GM12873 (cell line): ENCODE results near the gene SLC66A2.

ENCODE experiments used
- TF ChIP-seq, protein P1 (sequence below): IDR thresholded peaks from 2 replicates; pipeline ENCODE4 v1.5.1; 2012; ENCODE audit warnings: low read depth, mild to moderate bottlenecking, moderate library complexity, low read length, control low read depth; ENCODE audit not compliant: insufficient read depth; ENCODE audit errors: missing control alignments

The SLC66A2 gene

DNA sequence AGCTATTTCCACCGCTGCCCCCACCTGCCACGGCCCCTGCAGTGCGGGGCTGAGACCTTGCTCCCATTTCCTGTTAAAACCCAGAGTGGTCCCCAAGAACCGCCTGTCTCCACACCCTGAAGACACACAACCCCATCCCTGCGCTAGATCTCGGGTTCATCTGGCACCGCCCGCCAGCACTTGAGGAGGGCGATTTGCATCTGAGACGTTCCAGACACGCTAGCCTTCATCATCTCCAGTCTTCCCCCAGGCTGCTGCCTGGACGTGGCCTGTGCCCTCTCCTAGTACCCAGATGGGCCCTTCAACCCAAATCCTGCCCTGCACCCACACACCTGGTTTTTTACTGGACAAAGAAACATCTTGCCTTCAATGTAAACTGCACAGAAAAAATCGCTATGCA lies 49.8 kb downstream of the SLC66A2 start:
- TF ChIP-seq, protein P1, sequence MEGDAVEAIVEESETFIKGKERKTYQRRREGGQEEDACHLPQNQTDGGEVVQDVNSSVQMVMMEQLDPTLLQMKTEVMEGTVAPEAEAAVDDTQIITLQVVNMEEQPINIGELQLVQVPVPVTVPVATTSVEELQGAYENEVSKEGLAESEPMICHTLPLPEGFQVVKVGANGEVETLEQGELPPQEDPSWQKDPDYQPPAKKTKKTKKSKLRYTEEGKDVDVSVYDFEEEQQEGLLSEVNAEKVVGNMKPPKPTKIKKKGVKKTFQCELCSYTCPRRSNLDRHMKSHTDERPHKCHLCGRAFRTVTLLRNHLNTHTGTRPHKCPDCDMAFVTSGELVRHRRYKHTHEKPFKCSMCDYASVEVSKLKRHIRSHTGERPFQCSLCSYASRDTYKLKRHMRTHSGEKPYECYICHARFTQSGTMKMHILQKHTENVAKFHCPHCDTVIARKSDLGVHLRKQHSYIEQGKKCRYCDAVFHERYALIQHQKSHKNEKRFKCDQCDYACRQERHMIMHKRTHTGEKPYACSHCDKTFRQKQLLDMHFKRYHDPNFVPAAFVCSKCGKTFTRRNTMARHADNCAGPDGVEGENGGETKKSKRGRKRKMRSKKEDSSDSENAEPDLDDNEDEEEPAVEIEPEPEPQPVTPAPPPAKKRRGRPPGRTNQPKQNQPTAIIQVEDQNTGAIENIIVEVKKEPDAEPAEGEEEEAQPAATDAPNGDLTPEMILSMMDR, result no peak

DNA sequence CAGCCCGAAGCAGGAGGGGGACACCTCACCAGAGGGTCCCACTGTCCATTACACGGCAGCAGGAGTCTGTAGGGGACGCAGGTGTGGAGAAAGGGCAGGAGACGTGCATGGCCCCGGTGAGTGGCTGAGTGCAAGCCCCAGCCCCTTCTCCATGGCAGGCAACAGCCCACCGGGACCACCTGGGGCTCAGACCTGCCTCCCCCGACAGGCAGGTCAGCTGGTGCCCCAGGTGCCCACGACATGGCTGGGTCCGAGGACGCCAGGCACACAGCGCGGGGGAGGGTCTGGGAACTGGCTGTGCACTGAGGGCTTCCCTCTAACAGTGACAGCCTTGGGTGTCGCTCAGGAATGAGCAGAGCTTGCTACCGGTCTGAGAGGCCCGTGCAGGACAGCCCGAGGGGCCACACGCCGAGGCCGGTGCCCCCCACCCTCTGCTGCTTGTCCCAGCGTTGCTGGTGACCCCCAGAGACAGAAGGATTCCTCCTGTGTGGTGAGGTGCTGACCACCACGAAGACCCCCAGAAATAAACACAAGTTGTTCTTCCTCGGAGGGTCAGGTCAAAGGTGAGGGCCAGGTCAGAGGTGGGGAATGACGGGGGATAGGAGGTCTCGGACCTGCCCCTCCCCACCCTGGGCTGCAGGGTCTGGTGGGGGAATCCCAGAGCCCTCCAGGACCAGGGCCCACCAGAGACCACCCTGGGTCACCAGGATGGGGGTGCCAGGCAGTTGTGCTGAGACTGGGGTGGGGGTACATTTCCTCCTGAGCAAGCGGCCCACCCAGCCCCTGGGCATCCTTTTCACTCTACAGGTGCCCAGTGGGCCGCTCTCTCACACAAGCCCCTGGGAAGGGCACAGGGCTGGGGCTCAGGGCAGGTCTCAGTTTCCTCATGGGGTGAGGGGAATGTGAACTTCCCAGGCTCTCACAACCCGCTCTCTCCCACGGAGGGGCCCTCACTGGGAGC lies 50.6 kb downstream of the SLC66A2 start:
- TF ChIP-seq, protein P1, result no peak

DNA sequence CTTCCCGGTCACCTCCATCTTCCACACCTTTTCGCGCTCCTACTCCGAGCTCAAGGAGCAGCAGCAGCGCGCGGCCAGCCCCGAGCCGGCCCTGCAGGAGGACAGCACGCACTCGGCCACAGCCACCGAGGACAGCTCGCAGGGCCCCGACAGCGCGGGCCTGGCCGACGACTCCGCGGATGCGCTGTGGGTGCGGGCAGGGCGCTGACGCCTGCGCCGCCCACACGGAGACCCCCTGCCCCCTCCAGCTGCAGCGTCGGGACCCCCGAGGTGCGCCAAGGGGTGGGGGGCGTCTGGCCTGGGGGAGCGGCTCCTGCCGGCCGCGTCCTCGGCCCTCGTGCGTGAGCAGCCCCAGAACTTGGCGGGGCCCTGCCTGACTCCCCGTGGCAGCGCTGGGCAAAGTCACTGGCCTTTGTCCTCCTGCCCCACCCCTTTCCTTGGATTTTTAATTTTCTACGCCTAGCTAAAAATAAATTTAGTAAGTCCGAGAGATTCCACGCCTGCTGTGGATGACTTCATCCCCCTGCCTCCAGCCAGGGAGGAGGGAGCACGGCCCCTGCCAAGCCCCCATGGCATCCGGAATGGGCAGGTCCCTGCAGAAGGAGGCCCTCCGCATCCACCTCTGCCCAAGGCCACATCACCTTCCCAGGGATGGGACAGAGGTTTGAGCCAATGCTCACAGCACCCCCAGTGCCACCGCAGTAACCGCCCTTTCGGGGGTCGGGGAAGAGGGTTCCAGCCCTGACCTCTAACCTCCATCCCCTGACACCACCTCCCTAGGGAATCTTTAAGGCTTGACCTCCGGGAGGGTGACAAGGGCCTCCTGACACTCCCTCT lies 51.6 kb downstream of the SLC66A2 start:
- TF ChIP-seq, protein P1, result no peak

DNA sequence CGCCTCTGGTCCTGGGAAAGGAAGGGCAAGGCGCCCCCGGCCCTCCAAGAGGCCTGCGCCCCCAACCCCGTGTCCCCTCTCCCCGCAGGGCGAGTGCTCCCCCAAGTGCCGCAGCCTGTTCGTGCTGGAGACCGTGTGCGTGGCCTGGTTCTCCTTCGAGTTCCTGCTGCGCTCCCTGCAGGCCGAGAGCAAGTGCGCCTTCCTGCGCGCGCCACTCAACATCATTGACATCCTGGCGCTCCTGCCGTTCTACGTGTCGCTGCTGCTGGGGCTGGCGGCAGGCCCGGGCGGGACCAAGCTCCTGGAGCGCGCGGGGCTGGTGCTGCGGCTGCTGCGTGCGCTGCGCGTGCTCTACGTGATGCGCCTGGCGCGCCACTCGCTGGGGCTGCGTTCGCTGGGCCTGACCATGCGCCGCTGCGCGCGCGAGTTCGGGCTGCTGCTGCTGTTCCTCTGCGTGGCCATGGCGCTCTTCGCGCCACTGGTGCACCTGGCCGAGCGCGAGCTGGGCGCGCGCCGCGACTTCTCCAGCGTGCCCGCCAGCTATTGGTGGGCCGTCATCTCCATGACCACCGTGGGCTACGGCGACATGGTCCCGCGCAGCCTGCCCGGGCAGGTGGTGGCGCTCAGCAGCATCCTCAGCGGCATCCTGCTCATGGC lies 52.4 kb downstream of the SLC66A2 start:
- TF ChIP-seq, protein P1, result no peak

DNA sequence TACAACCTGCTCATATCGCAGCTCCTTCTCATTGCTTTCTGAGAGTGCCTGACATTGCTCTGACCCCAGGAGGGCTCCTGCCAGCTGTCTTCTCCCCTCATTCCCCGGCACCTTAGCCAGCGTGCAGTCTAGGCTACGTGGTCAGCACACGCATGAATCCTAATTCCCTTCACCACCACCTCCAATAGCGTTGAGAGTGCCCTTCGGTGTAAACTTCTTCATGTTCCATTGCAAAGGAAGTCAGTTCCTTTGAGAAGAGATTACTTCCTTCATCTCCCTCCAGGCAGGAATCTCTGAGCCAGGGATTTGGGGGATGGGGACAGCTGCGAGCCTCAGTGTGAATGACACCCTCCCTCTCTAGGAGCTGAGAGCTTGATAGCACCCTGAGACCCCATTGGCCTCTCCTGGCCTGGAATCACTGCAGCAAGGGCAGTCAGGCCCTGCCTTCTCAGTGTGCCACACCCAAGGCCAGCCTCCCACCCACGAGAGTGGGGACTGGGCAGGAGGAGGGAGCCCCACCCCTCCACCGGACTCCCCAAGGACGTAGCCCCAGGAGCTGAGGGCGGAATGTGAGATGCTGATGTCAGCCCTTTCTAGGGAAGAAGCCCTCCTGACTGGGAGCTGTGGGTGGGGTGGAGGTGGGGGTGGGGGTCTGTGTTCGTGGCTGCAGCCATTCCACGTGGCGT lies 53.4 kb downstream of the SLC66A2 start:
- TF ChIP-seq, protein P1, result no peak

DNA sequence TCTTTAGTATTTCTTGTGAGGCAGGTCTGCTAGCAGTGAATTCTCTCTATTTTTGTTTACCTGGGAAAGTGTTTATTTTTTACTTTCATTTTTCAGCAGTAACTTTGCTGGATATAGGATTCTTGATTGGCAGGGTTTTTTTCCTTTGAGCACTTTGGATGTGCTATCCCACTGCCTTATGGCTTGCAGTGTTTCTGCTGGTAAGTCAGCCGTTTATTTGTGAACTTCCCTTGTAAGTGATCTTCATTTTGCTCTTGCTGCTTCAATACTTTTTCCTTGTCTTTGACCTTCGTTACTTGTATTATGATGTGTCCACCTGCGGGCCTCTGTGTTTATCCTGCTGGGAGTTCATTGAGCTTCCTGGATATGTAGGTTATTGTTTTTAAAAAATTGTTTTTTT lies 54.7 kb downstream of the SLC66A2 start:
- TF ChIP-seq, protein P1, result no peak
